ENCODE data around the gene ERGIC1. TPM values are rescaled to one million over a fixed set of nuclear protein-coding genes. Genes with fewer than 3 reads are reported as not detected.
A peak's percentile ranks its signal among the peaks of the same experiment; 100 is the strongest.
"Not testable (repeated sequence)": the region's sequence is repeated elsewhere in the genome, so short reads cannot be mapped to it uniquely, and the experiment has no call there.

Gene ERGIC1
- total RNA-seq, 1 donor from 2014 or later = 81.4 TPM

GRCh38 chr5:172798422-172799215, 35.4 kb upstream of the ERGIC1 start:
- intact Hi-C loops (cut with micrococcal nuclease) = no loop called here
- ATAC-seq = no peak
- DNase-seq = no peak

- intact Hi-C loops (cut with micrococcal nuclease) = no loop called here
- ATAC-seq = no peak
- no peak for DNase-seq
Observed at GRCh38 chr5:172799416-172799815, 34.6 kb upstream of the ERGIC1 start.

- ATAC-seq = peak; percentile 14
- intact Hi-C loops (cut with micrococcal nuclease) = no loop called here
- peak; percentile 70 for DNase-seq
Observed at GRCh38 chr5:172800088-172800551, 33.9 kb upstream of the ERGIC1 start.

- ATAC-seq (no peak), DNase-seq (no peak)
- intact Hi-C loops (cut with micrococcal nuclease) = no loop called here
Observed at GRCh38 chr5:172801179-172801671, 32.8 kb upstream of the ERGIC1 start.

GRCh38 chr5:172802112-172802511, 31.9 kb upstream of the ERGIC1 start:
- DNase-seq (no peak), ATAC-seq (no peak)
- intact Hi-C loops (cut with micrococcal nuclease) = no loop called here

GRCh38 chr5:172802567-172803176, 31.4 kb upstream of the ERGIC1 start:
- ATAC-seq = no peak
- intact Hi-C loops (cut with micrococcal nuclease) = no loop called here
- no peak for DNase-seq

- no peak for ATAC-seq
- intact Hi-C loops (cut with micrococcal nuclease) = no loop called here
- no peak for DNase-seq
Observed at GRCh38 chr5:172805018-172805683, 28.9 kb upstream of the ERGIC1 start.

GRCh38 chr5:172805736-172806255, 28.3 kb upstream of the ERGIC1 start:
- ATAC-seq (no peak), DNase-seq (no peak)
- intact Hi-C loops (cut with micrococcal nuclease) = no loop called here

GRCh38 chr5:172806897-172807672, 27.0 kb upstream of the ERGIC1 start:
- intact Hi-C loops (cut with micrococcal nuclease) = no loop called here
- DNase-seq (peak; percentile 86), ATAC-seq (peak; percentile 97)

- intact Hi-C loops (cut with micrococcal nuclease) = no loop called here
- DNase-seq (no peak), ATAC-seq (no peak)
Observed at GRCh38 chr5:172807766-172808311, 26.2 kb upstream of the ERGIC1 start.

GRCh38 chr5:172809774-172810173, 24.3 kb upstream of the ERGIC1 start:
- DNase-seq = no peak
- intact Hi-C loops (cut with micrococcal nuclease) = no loop called here
- ATAC-seq = no peak

- DNase-seq; ATAC-seq; intact Hi-C loops (cut with micrococcal nuclease): not testable (repeated sequence)
Observed at GRCh38 chr5:172810996-172811395, 23.1 kb upstream of the ERGIC1 start.

GRCh38 chr5:172815631-172816030, 18.4 kb upstream of the ERGIC1 start:
- intact Hi-C loops (cut with micrococcal nuclease) = no loop called here
- ATAC-seq (no peak), DNase-seq (no peak)

GRCh38 chr5:172816925-172817562, 17.0 kb upstream of the ERGIC1 start:
- intact Hi-C loops (cut with micrococcal nuclease) = no loop called here
- ATAC-seq (no peak), DNase-seq (no peak)

GRCh38 chr5:172817664-172818063, 16.4 kb upstream of the ERGIC1 start:
- ATAC-seq (no peak), DNase-seq (no peak)
- intact Hi-C loops (cut with micrococcal nuclease) = no loop called here

- intact Hi-C loops (cut with micrococcal nuclease) = no loop called here
- no peak for ATAC-seq
- DNase-seq = no peak
Observed at GRCh38 chr5:172818081-172818480, 16.0 kb upstream of the ERGIC1 start.

- no peak for DNase-seq
- intact Hi-C loops (cut with micrococcal nuclease) = no loop called here
- ATAC-seq = no peak
Observed at GRCh38 chr5:172819569-172819968, 14.5 kb upstream of the ERGIC1 start.

GRCh38 chr5:172820046-172820767, 13.8 kb upstream of the ERGIC1 start:
- DNase-seq (no peak), ATAC-seq (peak; percentile 49)
- intact Hi-C loops (cut with micrococcal nuclease) = no loop called here

Data from left ventricle myocardium superior (tissue), 1 donor.